Colonic mucosa (tissue), 4 donors: ENCODE measurements around the gene FHIP2A. TPM values are rescaled to one million over a fixed set of nuclear protein-coding genes. Genes with fewer than 3 reads are reported as not detected.

ENCODE experiments used
- DNase-seq: peaks from one replicate; pipeline ENCODE4 v3.0.0-alpha.2; 2020
- H3K27ac ChIP-seq: fragments of 200-600 bp; one replicate; pipeline ENCODE4 v1.8.0; 2021
- H3K27me3 ChIP-seq: fragments of 200-600 bp; one replicate; pipeline ENCODE4 v1.8.0; 2021
- H3K36me3 ChIP-seq: fragments of 200-600 bp; one replicate; pipeline ENCODE4 v1.8.0; 2021
- H3K4me1 ChIP-seq: fragments of 200-600 bp; one replicate; pipeline ENCODE4 v1.8.0; 2021; ENCODE audit warnings: mild to moderate bottlenecking
- H3K4me3 ChIP-seq: fragments of 200-600 bp; one replicate; pipeline ENCODE4 v1.8.0; 2021
- H3K9ac ChIP-seq, 2 donors: one replicate each; pipeline ENCODE4 v1.7.0; 2013; ENCODE audit warnings: control low read depth in 2 of 2, low read depth in 2 of 2, low read length in 2 of 2
- H3K9me3 ChIP-seq: fragments of 200-600 bp; one replicate; pipeline ENCODE4 v1.8.0; 2021
- CTCF ChIP-seq: fragments of 200-600 bp; IDR thresholded peaks from one replicate; pipeline ENCODE4 v1.8.0; 2022; ENCODE audit warnings: antibody characterized with exemption, mild to moderate bottlenecking
- intact Hi-C: fragments of 100-400 bp; cut with DNase I; formaldehyde crosslinking; loops from one replicate; pipeline ENCODE4 v1.14.1; 2022
- total RNA-seq, 2 donors: library from RNA; stranded (reverse); fragmentation: NEBNext Ultra II Directional in 1 of 2; extraction: Animal tissue kit (Norgen Biotek cat#: 25700) in 1 of 2; gene quantifications; one replicate each; pipeline ENCODE4 v1.2.1, GENCODE V29; 2021
- donor health status: healthy.
- donor health status: DM: no; HTN: no; CAD: no.
- donor health status: DM: no; HTN: no; CAD: no.

Gene FHIP2A
- total RNA-seq, 2 donors from 2014 or later = 11.3 to 16.6 TPM

- TF ChIP-seq CTCF = no peak
- no peak overlapping the region for H3K4me3 ChIP-seq
- no peaks in the 10 kb centered on the region for H3K36me3 ChIP-seq
- H3K4me1 ChIP-seq = no peaks in the 10 kb centered on the region
- intact Hi-C loops = no loop called here
- DNase-seq = no peak
- no peaks in the 10 kb centered on the region for H3K9me3 ChIP-seq
- H3K9ac ChIP-seq = no peak overlapping the region
- H3K27ac ChIP-seq = no peak overlapping the region
- no peaks in the 10 kb centered on the region for H3K27me3 ChIP-seq
Observed at GRCh38 chr10:114824391-114824790, 2.8 kb downstream of the FHIP2A start.

- Histone ChIP-seq H3K27me3 (no peaks in the 10 kb centered on the region), H3K9me3 (no peaks in the 10 kb centered on the region), H3K36me3 (no peaks in the 10 kb centered on the region), H3K27ac (no peak overlapping the region), H3K4me3 (no peak overlapping the region), H3K4me1 (no peaks in the 10 kb centered on the region), H3K9ac (no peak overlapping the region)
- intact Hi-C loops = no loop called here
- DNase-seq = no peak
- TF ChIP-seq CTCF = no peak
Observed at GRCh38 chr10:114825513-114826253, 4.1 kb downstream of the FHIP2A start.

- Histone ChIP-seq H3K27me3 (no peaks in the 10 kb centered on the region), H3K36me3 (peaks cover 7% of the 10 kb centered on the region), H3K4me1 (no peaks in the 10 kb centered on the region), H3K4me3 (no peak overlapping the region), H3K9me3 (no peaks in the 10 kb centered on the region), H3K27ac (no peak overlapping the region), H3K9ac (no peak overlapping the region)
- TF ChIP-seq CTCF = no peak
- intact Hi-C loops = no loop called here
- DNase-seq = no peak
Observed at GRCh38 chr10:114829160-114829909, 7.8 kb downstream of the FHIP2A start.

- Histone ChIP-seq H3K4me1 (no peaks in the 10 kb centered on the region), H3K9me3 (no peaks in the 10 kb centered on the region), H3K9ac (no peak overlapping the region), H3K4me3 (no peak overlapping the region), H3K36me3 (peaks cover 7% of the 10 kb centered on the region), H3K27me3 (no peaks in the 10 kb centered on the region), H3K27ac (no peak overlapping the region)
- no peak for TF ChIP-seq CTCF
- no peak for DNase-seq
- intact Hi-C loops = no loop called here
Observed at GRCh38 chr10:114831186-114831867, 9.7 kb downstream of the FHIP2A start.

GRCh38 chr10:114837690-114838089, 16.1 kb downstream of the FHIP2A start:
- Histone ChIP-seq H3K4me3 (no peak overlapping the region), H3K36me3 (peaks cover 7% of the 10 kb centered on the region), H3K27me3 (no peaks in the 10 kb centered on the region), H3K9ac (no peak overlapping the region), H3K9me3 (no peaks in the 10 kb centered on the region), H3K27ac (no peak overlapping the region), H3K4me1 (no peaks in the 10 kb centered on the region)
- DNase-seq = no peak
- no peak for TF ChIP-seq CTCF
- intact Hi-C loops = no loop called here
